PFSK-1 (cell line): ENCODE data around the gene KDM5A.

Experiments
- FOXP2 ChIP-seq: optimal IDR thresholded peaks from 2 replicates; pipeline ENCODE3; 2011; ENCODE audit warnings: borderline replicate concordance, control low read depth, inconsistent platforms; ENCODE audit not compliant: insufficient read depth; ENCODE audit errors: extremely low read length, extremely low read depth
- POLR2AphosphoS5 ChIP-seq: IDR thresholded peaks from 2 replicates; pipeline ENCODE4 v1.6.1; 2012; ENCODE audit warnings: low read depth, mild to moderate bottlenecking, control low read depth, low read length, moderate library complexity
- REST ChIP-seq, 2 experiments: IDR thresholded peaks; 2 replicates each; pipeline versions ENCODE4 v1.6.1 to v1.8.0; 2011 to 2012; ENCODE audit warnings: low read depth in 2 of 2, low read length in 2 of 2, control low read depth in 1 of 2, inconsistent platforms in 1 of 2, mild to moderate bottlenecking in 1 of 2, moderate library complexity in 1 of 2; ENCODE audit not compliant: insufficient read depth in 1 of 2
- SIN3A ChIP-seq: IDR thresholded peaks from 2 replicates; pipeline ENCODE4 v1.6.1; 2012; ENCODE audit warnings: mild to moderate bottlenecking, low read length, moderate library complexity, borderline replicate concordance; ENCODE audit not compliant: insufficient read depth
- TAF1 ChIP-seq: IDR thresholded peaks from 2 replicates; pipeline ENCODE4 v1.6.1; 2012; ENCODE audit warnings: low read length, control low read depth, borderline replicate concordance; ENCODE audit not compliant: insufficient read depth

- no peak for TF ChIP-seq SIN3A
- no peak for TF ChIP-seq TAF1
- no peak for TF ChIP-seq REST (IDR thresholded peaks at IDR 0.05; ENCODE audit: insufficient read depth in 1 of 2, low read depth in 2 of 2, low read length in 2 of 2)
- no peak for TF ChIP-seq POLR2AphosphoS5
- TF ChIP-seq FOXP2, result no peak
Measured at GRCh38 chr12:271161-271560, 118.0 kb downstream of the KDM5A start.
